Prostate gland (tissue), 2 donors: ENCODE results near the gene MT1H. TPM values are rescaled to one million over a fixed set of nuclear protein-coding genes. Genes with fewer than 3 reads are reported as not detected.
A peak's percentile ranks its signal among the peaks of the same experiment; 100 is the strongest.

Experiments
- DNase-seq: peaks from one replicate; pipeline ENCODE4 v3.0.0-alpha.2; 2019; ENCODE audit warnings: low spot score
- H3K27ac ChIP-seq, 2 donors: fragments of 200-600 bp; sonication (generic); 2 replicates each; pipeline ENCODE4 v1.5.1; 2017 to 2019
- H3K27me3 ChIP-seq: fragments of 200-600 bp; sonication (generic); replicated peaks from 2 replicates; pipeline ENCODE4 v1.5.1; 2019; ENCODE audit not compliant: insufficient read depth
- H3K36me3 ChIP-seq, 2 donors: fragments of 200-600 bp; sonication (generic); 1 replicate in 1 of 2; 2 replicates in 1 of 2; pipeline versions ENCODE4 v1.5.1 to v1.8.1; 2017 to 2019
- H3K4me1 ChIP-seq: fragments of 200-600 bp; sonication (generic); replicated peaks from 2 replicates; pipeline ENCODE4 v1.5.1; 2019
- H3K4me3 ChIP-seq, 2 donors: fragments of 200-600 bp; sonication (generic); 2 replicates each; pipeline ENCODE4 v1.5.1; 2017 to 2019
- H3K9me3 ChIP-seq: fragments of 200-600 bp; sonication (generic); 2 replicates; pipeline ENCODE4 v1.5.1; 2017
- POLR2A ChIP-seq: fragments of 450-650 bp; IDR thresholded peaks from one replicate; pipeline ENCODE4 v1.6.1; 2016; ENCODE audit warnings: antibody characterized with exemption, mild to moderate bottlenecking
- POLR2AphosphoS5 ChIP-seq: sonication (generic); formaldehyde crosslinking; IDR thresholded peaks from one replicate; pipeline ENCODE4 v1.6.1; 2017; ENCODE audit warnings: antibody characterized with exemption
- WGBS: methylation state at CpG from one replicate; pipeline ENCODE4 v1.1.5; 2018; 5-methylcytosine and 5-hydroxymethylcytosine counted together
- intact Hi-C: fragments of 100-400 bp; cut with DNase I; formaldehyde crosslinking; loops from one replicate; pipeline ENCODE4 v1.14.2; 2022
- total RNA-seq, 2 donors: library from RNA; depleted of rRNA; stranded (reverse); fragments of >200 nt; gene quantifications; one replicate each; pipeline ENCODE4 v1.1.0, GENCODE V29; 2016
- TF ChIP-seq, protein P1 (sequence below), 4 experiments: fragments of 200-600 bp in 2 of 4; fragments of 450-650 bp in 2 of 4; sonication (generic) in 2 of 4; IDR thresholded peaks; 1 replicate in 3 of 4; 2 replicates in 1 of 4; pipeline ENCODE4 v1.5.1; 2016 to 2019; ENCODE audit warnings: antibody characterized with exemption in 4 of 4, mild to moderate bottlenecking in 2 of 4, moderate library complexity in 2 of 4

The MT1H gene
- total RNA-seq, 2 donors from 2014 or later = 10.5 TPM; not detected in 1

DNA sequence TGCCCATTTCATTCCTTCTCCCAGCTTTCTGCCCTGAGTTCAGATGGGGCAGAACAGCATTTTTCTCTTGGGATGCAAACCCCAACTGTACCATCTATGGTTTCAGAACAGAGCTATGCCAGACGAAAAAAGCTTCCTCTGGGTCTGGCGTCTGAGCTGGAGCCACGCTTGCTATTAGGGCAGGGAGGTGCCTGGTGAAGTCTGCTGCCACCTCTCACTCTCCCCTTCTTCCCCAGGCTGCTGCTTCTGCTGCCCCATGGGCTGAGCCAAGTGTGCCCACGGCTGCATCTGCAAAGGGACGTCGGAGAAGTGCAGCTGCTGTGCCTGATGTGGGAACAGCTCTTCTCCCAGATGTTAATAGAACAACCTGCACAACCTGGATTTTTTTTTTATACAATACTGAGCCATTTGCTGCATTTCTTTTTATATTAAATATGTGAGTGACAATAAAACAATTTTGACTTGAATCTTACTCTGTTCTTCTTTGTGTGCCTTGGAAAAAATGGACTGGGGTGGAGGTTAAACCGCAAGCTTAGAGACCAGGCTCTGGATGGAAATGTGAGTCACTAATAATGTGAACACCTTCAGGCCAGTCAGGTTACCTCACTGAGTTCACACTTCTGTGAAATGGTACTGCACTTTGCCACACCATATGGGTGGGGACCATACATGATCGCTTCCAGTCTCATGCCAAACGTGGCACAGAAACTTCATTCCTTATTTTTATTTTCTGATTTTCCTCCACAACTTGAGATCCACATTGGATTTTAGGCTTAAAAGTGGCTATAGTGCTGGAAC, 32.8 kb upstream of the MT1H start:
- intact Hi-C loops = no loop called here
- TF ChIP-seq, protein P1, sequence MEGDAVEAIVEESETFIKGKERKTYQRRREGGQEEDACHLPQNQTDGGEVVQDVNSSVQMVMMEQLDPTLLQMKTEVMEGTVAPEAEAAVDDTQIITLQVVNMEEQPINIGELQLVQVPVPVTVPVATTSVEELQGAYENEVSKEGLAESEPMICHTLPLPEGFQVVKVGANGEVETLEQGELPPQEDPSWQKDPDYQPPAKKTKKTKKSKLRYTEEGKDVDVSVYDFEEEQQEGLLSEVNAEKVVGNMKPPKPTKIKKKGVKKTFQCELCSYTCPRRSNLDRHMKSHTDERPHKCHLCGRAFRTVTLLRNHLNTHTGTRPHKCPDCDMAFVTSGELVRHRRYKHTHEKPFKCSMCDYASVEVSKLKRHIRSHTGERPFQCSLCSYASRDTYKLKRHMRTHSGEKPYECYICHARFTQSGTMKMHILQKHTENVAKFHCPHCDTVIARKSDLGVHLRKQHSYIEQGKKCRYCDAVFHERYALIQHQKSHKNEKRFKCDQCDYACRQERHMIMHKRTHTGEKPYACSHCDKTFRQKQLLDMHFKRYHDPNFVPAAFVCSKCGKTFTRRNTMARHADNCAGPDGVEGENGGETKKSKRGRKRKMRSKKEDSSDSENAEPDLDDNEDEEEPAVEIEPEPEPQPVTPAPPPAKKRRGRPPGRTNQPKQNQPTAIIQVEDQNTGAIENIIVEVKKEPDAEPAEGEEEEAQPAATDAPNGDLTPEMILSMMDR (IDR thresholded peaks at IDR 0.05) = no peak
- TF ChIP-seq POLR2A (no peak), POLR2AphosphoS5 (no peak)
- peaks cover 4% of the 10 kb centered on the region for H3K27me3 ChIP-seq
- H3K9me3 ChIP-seq = no peaks in the 10 kb centered on the region
- no peak for DNase-seq
- no peak overlapping the region for H3K4me3 ChIP-seq
- H3K4me1 ChIP-seq = no peaks in the 10 kb centered on the region
- no peaks in the 10 kb centered on the region for H3K36me3 ChIP-seq
- H3K27ac ChIP-seq = no peak overlapping the region
- 74% methylated on average over 9 of the region's 9 CpGs for WGBS

DNA sequence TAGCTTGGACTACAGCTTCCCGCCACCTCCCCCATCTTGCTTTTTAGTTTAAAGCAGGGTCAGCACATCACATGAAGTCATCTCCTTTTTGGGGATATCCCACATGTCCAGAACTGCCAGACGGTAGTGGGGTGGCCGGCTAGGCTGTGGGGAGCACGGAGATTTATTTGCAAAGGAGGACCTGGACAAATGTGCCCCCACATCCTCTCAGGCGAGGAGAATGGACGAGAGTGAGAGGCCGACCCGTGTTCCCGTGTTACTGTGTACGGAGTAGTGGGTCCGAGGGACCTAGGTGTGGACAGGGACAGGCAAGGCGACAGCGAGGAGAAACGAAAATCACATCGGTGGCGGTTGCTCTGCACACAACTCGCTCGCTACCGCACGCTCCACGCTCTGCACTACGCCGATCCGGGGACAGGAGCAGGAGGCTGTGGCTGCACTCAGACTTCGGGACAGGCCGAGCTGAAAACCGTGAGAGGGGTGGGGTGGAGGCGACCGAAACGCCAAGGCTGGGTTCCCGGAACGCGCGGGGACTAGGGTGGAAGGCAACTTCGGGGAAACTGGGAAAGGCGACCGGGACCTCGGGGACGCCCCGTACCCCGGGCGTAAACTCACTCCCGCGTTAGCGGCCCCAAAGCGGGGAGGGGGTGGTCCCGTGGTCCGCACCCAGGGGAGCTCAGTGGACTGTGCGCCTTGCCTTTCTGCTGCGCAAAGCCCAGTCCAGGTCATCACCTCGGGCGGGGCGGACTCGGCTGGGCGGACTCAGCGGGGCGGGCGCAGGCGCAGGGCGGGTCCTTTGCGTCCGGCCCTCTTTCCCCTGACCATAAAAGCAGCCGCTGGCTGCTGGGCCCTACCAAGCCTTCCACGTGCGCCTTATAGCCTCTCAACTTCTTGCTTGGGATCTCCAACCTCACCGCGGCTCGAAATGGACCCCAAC, 31.5 kb upstream of the MT1H start, which contains the start of gene MT1A:
Gene MT1A, plus strand, starts transcription at position 853 of the 937 bp plus-strand sequence. Its CDS starts 73 bp downstream, at position 926.
- 15% methylated on average over 68 of the region's 68 CpGs for WGBS
- H3K36me3 ChIP-seq = no peaks in the 10 kb centered on the region
- TF ChIP-seq, protein P1 (IDR thresholded peaks at IDR 0.05) = no peak
- peak; percentile 25 for TF ChIP-seq POLR2AphosphoS5
- peak; percentile 28 for TF ChIP-seq POLR2A
- no peaks in the 10 kb centered on the region for H3K9me3 ChIP-seq
- H3K4me1 ChIP-seq = no peaks in the 10 kb centered on the region
- peak within 1 kb of the TSS; percentile 12 to 30 for H3K4me3 ChIP-seq
- DNase-seq = peak; percentile 30
- intact Hi-C loops = no loop called here
- no peak within 1 kb of the TSS for H3K27ac ChIP-seq
- H3K27me3 ChIP-seq = peaks cover 4% of the 10 kb centered on the region

DNA sequence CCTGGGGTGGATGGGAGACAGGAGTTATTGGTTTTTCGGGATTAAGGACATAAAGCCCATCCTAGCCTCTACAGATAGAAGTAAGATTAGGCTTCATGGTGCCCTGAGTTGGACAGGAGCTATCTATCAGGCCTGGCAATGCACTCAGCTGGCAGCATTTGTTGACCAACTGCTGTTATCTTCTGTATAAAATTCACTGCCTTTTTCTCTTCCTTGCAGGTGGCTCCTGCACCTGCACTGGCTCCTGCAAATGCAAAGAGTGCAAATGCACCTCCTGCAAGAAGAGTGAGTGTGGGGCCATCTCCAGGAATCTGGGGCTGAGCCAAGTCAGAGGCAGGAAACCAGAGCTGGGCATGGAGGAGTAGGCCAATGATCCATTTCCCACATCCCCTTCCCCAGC, 30.6 kb upstream of the MT1H start:
- DNase-seq = no peak
- WGBS = 71% methylated on average over 1 of the region's 1 CpG
- Histone ChIP-seq H3K27me3 (peaks cover 4% of the 10 kb centered on the region), H3K4me3 (no peak overlapping the region), H3K27ac (no peak overlapping the region), H3K36me3 (no peaks in the 10 kb centered on the region), H3K9me3 (no peaks in the 10 kb centered on the region), H3K4me1 (peaks cover 4% of the 10 kb centered on the region)
- intact Hi-C loops = no loop called here
- no peak for TF ChIP-seq POLR2AphosphoS5
- TF ChIP-seq, protein P1 (IDR thresholded peaks at IDR 0.05) = no peak
- TF ChIP-seq POLR2A = no peak

DNA sequence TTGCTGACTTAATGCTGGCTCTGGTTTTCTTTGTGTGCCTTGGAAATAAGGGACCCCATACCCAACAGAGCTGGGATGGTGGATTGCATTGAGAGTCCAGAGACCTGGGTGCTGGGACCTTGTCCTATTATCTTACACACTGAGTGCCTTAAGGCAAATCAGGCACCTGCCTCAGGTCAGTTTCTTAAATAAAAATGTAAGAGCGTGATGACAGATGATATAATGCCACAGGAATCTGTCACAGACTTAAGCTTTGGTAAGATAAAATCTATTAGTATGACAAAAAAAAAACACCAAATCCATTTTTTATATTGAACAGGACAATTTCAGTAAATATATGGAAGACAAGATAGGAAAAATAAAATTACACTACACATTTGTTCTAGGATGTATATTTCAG, 29.5 kb upstream of the MT1H start:
- Histone ChIP-seq H3K27ac (no peak overlapping the region), H3K9me3 (no peaks in the 10 kb centered on the region), H3K36me3 (no peaks in the 10 kb centered on the region), H3K4me1 (peaks cover 4% of the 10 kb centered on the region), H3K27me3 (peaks cover 4% of the 10 kb centered on the region), H3K4me3 (no peak overlapping the region)
- WGBS = 74% methylated on average over 1 of the region's 1 CpG
- no peak for TF ChIP-seq POLR2AphosphoS5
- TF ChIP-seq, protein P1 (IDR thresholded peaks at IDR 0.05) = no peak
- TF ChIP-seq POLR2A = no peak
- no peak for DNase-seq
- intact Hi-C loops = no loop called here
